ENCODE measurements around the gene ZNF839.

Gene ZNF839

GRCh38 chr14:102389246-102389645 lies 69.7 kb downstream of the ZNF839 start:
- DNase-seq, result no peak

- DNase-seq, result no peak
Measured at GRCh38 chr14:102390064-102390855, 70.7 kb downstream of the ZNF839 start.

Data from SHP77 treated with DMSO at 0.1 percent for 48 hours (cell line).